ENCODE data around the gene TMEM131.

The TMEM131 gene

DNA sequence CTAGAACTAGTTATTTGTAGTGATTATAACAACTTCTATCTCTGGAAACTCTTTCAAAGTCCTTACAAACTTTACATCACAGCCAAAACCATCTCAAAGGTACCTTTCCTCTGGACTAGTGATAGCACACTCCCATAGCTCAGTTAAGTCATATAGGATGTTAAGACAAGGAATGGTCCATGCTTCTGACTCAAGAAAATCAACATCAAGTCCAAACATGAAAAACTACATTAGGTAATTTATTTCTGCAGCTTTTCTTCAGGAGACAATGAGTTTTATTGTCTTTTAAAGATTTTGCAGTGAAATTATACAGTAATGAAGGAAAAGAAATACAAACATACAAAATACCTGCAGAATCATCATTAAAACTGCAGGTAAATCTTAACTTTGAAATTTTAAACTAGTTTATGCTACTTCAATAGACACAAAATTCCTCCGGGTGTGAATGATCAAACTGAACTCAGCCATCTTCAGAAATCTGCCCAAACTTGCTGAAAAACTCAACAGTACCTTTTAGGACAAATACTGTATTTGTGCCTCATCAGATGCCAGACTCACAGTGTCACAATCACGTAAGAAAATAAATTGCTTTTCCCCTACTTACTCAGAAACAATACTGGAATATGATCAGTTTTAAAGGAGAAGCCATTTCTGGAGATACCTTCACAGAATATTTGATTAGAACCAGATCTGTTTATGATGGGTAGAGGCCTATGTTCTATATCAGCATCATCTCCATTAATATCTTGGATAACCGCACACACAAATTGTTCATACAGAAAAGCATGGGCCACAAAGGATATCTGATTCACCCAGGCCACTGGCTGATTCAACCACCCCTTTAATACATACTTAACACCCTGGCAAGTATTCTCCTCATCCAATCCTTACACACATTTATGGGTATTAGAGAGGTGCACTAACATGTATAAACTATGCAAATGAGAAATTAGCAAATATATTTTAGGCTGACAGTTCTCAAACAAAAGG is 2.6 kb downstream of the TMEM131 start:
- no peak for DNase-seq (ENCODE audit: low read depth)

GRCh38 chr2:97991081-97991856 is 4.5 kb downstream of the TMEM131 start:
- DNase-seq (ENCODE audit: low read depth): no peak

GRCh38 chr2:97988722-97989121 is 7.0 kb downstream of the TMEM131 start:
- no peak for DNase-seq (ENCODE audit: low read depth)

DNA sequence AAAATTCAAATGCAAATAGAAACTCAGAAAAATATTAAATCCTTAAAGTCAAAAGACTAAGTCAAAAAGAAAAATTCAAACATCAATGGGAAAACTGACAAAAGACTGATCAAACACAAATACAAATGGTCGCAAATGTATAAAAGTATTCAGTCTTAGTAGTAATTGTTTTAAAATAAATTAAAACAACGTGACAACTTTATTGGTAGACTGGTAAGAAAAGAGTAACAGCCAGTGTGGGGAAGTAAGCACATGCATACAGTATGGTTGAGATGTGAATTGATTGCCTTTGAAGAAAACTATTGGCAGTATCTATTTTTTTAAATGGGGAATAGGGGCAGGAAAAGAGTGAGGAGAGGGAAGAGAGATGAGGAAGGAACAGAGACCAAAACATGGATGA is 9.8 kb downstream of the TMEM131 start:
- no peak for DNase-seq (ENCODE audit: low read depth)

- no peak for DNase-seq (ENCODE audit: low read depth)
These were observed 12.1 kb downstream of the TMEM131 start for GRCh38 chr2:97983698-97984097.

- DNase-seq (ENCODE audit: low read depth): no peak
These were observed 12.6 kb downstream of the TMEM131 start for GRCh38 chr2:97983134-97983533.

GRCh38 chr2:97982621-97983020 is 13.1 kb downstream of the TMEM131 start:
- DNase-seq (ENCODE audit: low read depth): no peak

GRCh38 chr2:97981961-97982360 is 13.8 kb downstream of the TMEM131 start:
- no peak for DNase-seq (ENCODE audit: low read depth)

DNA sequence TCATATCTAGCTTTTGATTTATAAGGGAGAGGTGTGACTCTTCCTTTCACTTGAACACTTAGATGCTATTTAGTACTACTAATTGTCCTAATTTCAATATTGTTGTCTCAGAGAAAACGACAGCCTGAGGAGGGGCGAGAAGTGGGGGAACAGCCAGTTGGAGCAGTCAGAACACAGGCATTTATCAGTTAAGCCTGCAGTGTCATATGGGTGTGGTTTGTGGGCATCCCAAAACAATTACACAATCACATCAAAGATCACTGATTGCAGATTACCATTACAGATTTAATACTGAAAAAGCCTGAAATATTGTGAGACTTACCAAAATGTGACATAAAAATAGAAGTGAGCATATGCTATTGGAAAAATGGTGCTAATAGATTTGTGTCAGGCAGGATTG is 15.8 kb downstream of the TMEM131 start:
- no peak for DNase-seq (ENCODE audit: low read depth)

- no peak for DNase-seq (ENCODE audit: low read depth)
These were observed 21.3 kb downstream of the TMEM131 start for GRCh38 chr2:97974471-97974870.

DNA sequence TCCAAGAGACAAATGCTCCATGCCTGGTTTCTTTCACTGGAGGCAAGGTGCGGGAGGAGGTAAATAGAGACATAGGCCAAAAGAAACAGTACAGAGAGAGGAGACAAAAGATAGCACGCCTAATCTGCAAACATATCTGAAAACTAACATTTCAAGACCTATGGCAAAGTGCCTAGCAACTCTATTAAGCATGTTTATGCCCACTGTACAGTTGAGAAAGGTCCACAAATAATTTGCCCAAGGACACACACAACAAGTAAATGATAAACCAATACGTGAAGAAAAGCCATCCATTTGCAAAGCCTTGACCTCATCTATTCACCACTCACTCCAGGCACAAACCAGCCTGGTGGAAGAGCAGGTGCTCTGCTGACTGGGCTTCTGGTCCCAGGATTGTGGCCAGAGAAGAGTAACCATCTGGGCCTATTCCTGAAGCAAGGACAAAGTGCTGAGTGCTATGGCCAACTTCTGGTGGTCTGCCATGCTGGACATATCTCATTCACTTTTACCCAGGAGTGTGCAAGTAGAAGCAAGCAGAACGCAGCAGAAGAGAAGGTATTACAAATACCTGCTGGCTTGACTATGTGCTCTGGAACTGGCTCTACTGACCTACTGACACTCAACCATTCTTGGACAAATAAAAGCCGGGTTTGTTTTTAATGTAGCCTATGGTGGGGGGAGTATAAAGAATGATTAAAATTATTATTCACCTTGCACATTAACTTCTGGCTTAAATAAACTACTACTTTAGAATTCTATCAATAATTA is 25.3 kb downstream of the TMEM131 start:
- DNase-seq (ENCODE audit: low read depth): no peak

- DNase-seq (ENCODE audit: low read depth): no peak
These were observed 26.4 kb downstream of the TMEM131 start for GRCh38 chr2:97969081-97970067.

GRCh38 chr2:97967931-97968627 is 27.7 kb downstream of the TMEM131 start:
- DNase-seq (ENCODE audit: low read depth): no peak

DNA sequence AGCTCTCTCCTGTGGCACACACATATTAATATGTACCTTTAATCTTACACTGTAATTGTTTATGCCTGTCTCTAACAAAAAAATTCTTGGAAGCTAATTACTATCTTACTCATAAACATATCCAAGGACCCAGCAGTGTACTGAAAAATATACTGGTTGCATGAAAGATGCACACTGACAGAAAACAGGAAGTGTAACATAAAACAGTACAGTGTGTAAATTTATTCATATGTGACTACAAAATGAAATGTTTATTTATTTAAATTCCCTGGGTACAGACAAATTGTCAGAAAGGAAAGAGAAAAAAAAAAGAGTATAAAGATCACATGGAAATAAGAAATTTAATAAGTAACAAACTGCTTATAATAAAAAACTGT is 28.5 kb downstream of the TMEM131 start:
- DNase-seq (ENCODE audit: low read depth): no peak

- DNase-seq (ENCODE audit: low read depth): no peak
These were observed 29.1 kb downstream of the TMEM131 start for GRCh38 chr2:97966545-97967215.

DNA sequence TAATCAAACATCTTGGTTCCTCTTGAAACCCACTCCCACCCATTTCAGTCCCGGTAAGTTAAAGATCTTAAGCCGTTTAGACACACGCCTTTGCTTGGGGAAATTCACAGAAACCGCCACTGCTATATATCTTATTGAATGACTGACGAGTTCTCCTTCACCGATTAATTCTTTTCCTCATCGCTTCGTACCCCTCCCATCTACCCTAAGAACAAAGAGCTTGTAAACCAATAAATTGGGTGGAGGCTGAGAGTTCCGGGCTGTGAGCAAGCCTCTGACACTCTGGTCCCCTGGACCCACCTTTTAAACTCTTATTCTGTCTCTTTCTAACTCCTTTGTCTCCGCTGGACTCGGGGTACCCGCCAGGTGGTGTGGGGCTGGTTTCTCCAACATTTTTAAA is 30.6 kb downstream of the TMEM131 start:
- no peak for DNase-seq (ENCODE audit: low read depth)

GRCh38 chr2:97963880-97964279 is 31.9 kb downstream of the TMEM131 start:
- DNase-seq (ENCODE audit: low read depth): no peak

GRCh38 chr2:97963079-97963406 is 32.7 kb downstream of the TMEM131 start:
- no peak for DNase-seq (ENCODE audit: low read depth)

DNA sequence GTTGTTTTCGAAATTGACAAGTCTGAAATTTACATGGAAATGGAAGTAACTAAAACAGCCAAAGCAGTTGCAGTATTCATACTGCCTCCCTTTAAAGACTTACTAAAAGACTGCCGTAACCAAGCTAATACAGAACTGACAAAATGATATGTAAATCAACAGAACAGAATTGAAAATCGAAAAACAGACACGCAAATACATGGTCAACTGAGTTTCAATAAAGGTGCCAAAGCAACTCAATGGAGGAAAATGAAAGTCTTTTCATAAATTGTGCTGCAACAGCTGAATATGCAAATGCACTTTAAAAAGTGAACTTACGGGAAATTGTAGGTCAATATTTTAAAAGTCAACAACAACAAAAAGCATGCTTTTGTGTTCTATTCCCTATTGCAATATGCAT is 34.2 kb downstream of the TMEM131 start:
- DNase-seq (ENCODE audit: low read depth): no peak

- no peak for DNase-seq (ENCODE audit: low read depth)
These were observed 37.6 kb downstream of the TMEM131 start for GRCh38 chr2:97958184-97958583.

Data from stimulated activated CD8-positive, alpha-beta memory T cell treated with anti-CD3 and anti-CD28 coated beads, Interleukin-4, amount 100 ng/mL, for 24 hours (primary cell).